Esophagus squamous epithelium (tissue), 5 donors: ENCODE data around the gene HERC3. TPM values are rescaled to one million over a fixed set of nuclear protein-coding genes. Genes with fewer than 3 reads are reported as not detected.

Experiments
- DNase-seq: peaks from one replicate; lab custom pipeline; 2025; lab: John Stamatoyannopoulos, UW
- H3K27ac ChIP-seq, 4 donors: fragments of 200-600 bp; sonication (generic); one replicate each; pipeline ENCODE4 v1.5.1; 2016 to 2019; ENCODE audit warnings: mild to moderate bottlenecking in 1 of 4
- H3K27me3 ChIP-seq, 4 donors: fragments of 200-600 bp; sonication (generic); 1 replicate in 3 of 4; 2 replicates in 1 of 4; pipeline versions ENCODE4 v1.5.1 to v1.6.0; 2017 to 2021; ENCODE audit warnings: antibody characterized with exemption in 1 of 4
- H3K36me3 ChIP-seq, 3 donors: fragments of 200-600 bp; sonication (generic); one replicate each; pipeline ENCODE4 v1.5.1; 2016 to 2019
- H3K4me1 ChIP-seq, 3 donors: fragments of 200-600 bp; sonication (generic); one replicate each; pipeline ENCODE4 v1.5.1; 2017 to 2019
- H3K4me3 ChIP-seq, 4 donors: fragments of 200-600 bp; sonication (generic); 1 replicate in 3 of 4; 2 replicates in 1 of 4; pipeline ENCODE4 v1.5.1; 2016 to 2019; ENCODE audit warnings: mild to moderate bottlenecking in 2 of 4, moderate library complexity in 1 of 4
- H3K9me3 ChIP-seq, 3 donors: fragments of 200-600 bp; sonication (generic); one replicate each; pipeline ENCODE4 v1.5.1; 2016 to 2019
- POLR2A ChIP-seq, 4 donors: fragments of 450-650 bp; IDR thresholded peaks; one replicate each; pipeline ENCODE4 v1.6.1; 2017; ENCODE audit warnings: antibody characterized with exemption in 4 of 4, mild to moderate bottlenecking in 4 of 4, moderate library complexity in 3 of 4
- WGBS, 2 donors: methylation state at CpG; one replicate each; pipeline ENCODE4 v1.1.5; 2018; 5-methylcytosine and 5-hydroxymethylcytosine counted together
- intact Hi-C: fragments of 100-400 bp; cut with DNase I; formaldehyde crosslinking; loops from one replicate; pipeline ENCODE4 v1.15.0; 2022
- total RNA-seq, 4 donors: library from RNA; depleted of rRNA; stranded (reverse); fragments of >200 nt; gene quantifications; one replicate each; pipeline ENCODE4 v1.1.0, GENCODE V29; 2016
- TF ChIP-seq, protein P1 (sequence below), 6 experiments: fragments of 450-650 bp in 4 of 6; fragments of 200-600 bp in 2 of 6; sonication (generic) in 2 of 6; IDR thresholded peaks; one replicate each; pipeline ENCODE4 v1.5.1; 2016 to 2019; ENCODE audit warnings: antibody characterized with exemption in 6 of 6, mild to moderate bottlenecking in 4 of 6, moderate library complexity in 4 of 6
- donor health status: DM: yes; HTN: yes; CAD: no.

The HERC3 gene
- total RNA-seq, 4 donors from 2014 or later, result 19.1 to 41.1 (median 30.8) TPM

DNA sequence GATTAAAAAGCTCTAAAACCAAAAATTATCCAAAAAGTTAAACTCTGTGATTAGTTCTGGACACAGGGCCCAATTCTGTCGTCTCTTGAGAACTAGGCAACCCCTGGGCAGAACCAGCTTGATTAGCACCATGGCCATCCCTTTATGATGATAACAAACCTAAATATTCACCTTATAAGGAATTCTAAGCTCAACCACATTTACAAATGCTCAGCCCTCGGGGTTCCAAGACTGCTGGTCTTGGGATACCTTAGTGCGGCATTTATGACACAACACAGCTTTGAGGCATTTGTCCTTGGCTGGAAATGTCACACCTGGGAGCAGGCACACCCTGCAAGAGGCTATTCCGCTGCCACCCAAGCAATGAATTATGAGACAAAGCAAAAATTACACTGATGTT, 132.9 kb downstream of the HERC3 start:
- Histone ChIP-seq H3K4me3 (no peak overlapping the region), H3K27me3 (no peaks in the 10 kb centered on the region), H3K36me3 (peaks cover 7 to 95% (median 16%) of the 10 kb centered on the region in 3 donors), H3K9me3 (no peaks in the 10 kb centered on the region), H3K27ac (no peak overlapping the region), H3K4me1 (peaks cover 0 to 41% (median 4%) of the 10 kb centered on the region in 3 donors)
- TF ChIP-seq, protein P1, sequence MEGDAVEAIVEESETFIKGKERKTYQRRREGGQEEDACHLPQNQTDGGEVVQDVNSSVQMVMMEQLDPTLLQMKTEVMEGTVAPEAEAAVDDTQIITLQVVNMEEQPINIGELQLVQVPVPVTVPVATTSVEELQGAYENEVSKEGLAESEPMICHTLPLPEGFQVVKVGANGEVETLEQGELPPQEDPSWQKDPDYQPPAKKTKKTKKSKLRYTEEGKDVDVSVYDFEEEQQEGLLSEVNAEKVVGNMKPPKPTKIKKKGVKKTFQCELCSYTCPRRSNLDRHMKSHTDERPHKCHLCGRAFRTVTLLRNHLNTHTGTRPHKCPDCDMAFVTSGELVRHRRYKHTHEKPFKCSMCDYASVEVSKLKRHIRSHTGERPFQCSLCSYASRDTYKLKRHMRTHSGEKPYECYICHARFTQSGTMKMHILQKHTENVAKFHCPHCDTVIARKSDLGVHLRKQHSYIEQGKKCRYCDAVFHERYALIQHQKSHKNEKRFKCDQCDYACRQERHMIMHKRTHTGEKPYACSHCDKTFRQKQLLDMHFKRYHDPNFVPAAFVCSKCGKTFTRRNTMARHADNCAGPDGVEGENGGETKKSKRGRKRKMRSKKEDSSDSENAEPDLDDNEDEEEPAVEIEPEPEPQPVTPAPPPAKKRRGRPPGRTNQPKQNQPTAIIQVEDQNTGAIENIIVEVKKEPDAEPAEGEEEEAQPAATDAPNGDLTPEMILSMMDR (IDR thresholded peaks at IDR 0.05), result no peak
- TF ChIP-seq POLR2A (IDR thresholded peaks at IDR 0.05), result no peak
- intact Hi-C loops, result no loop called here
- WGBS, 2 donors, result 84 to 94% methylated on average over 2 to 4 of the region's 4 CpGs
- no peak for DNase-seq

DNA sequence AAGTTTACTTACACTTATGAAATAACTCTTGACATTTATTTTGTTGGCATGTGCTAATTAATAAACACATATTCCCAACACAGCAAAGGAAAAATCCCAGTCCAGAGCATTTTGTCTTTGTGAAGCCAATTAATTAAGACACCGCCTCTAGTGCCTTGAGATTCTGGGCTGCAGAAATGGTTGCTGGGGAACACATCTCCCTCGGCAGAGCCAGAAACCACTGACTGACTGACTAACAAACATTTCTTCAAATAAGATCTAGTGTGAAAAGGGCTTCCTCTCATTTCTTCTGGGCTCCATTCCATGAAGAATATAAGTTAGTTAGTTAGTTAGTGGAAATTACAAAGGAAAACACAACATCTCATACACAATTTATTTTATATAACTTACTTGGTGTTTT, 133.7 kb downstream of the HERC3 start:
- Histone ChIP-seq H3K9me3 (no peaks in the 10 kb centered on the region), H3K27me3 (no peaks in the 10 kb centered on the region), H3K27ac (no peak overlapping the region), H3K4me1 (peaks cover 0 to 33% (median 4%) of the 10 kb centered on the region in 3 donors), H3K36me3 (peaks cover 7 to 95% (median 21%) of the 10 kb centered on the region in 3 donors), H3K4me3 (no peak overlapping the region)
- intact Hi-C loops, result no loop called here
- no peak for DNase-seq
- TF ChIP-seq, protein P1 (IDR thresholded peaks at IDR 0.05), result no peak
- TF ChIP-seq POLR2A (IDR thresholded peaks at IDR 0.05), result no peak
- 66 to 81% methylated on average over 2 of the region's 2 CpGs for WGBS, 2 donors

DNA sequence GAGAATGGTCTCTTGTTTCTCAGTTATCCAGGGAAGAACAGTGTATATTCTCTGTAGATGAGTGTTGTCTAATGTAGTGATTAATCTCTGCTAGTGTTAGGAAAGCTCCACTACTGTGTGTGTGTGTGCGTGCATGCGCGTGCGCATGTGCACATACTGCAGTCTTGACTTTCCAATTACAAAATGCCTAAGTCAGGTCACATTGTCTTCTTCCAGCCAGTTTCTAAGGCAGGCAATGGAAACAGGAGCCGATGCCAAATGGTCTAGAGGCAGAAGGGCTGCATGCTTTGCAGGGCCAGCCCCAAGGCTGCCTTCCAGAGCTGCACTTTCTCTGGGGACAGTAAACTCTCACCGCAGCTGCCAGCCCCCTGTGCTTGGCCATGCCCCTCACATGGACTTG, 135.9 kb downstream of the HERC3 start:
- no peak overlapping the region for H3K4me3 ChIP-seq
- H3K27ac ChIP-seq, result no peak overlapping the region
- no peaks in the 10 kb centered on the region for H3K9me3 ChIP-seq
- TF ChIP-seq, protein P1 (IDR thresholded peaks at IDR 0.05), result no peak
- TF ChIP-seq POLR2A (IDR thresholded peaks at IDR 0.05), result no peak
- intact Hi-C loops, result no loop called here
- H3K36me3 ChIP-seq, result peaks cover 7 to 83% (median 21%) of the 10 kb centered on the region in 3 donors
- no peaks in the 10 kb centered on the region for H3K27me3 ChIP-seq
- WGBS, 2 donors, result 91 to 92% methylated on average over 5 to 6 of the region's 6 CpGs
- peaks cover 0 to 17% (median 2%) of the 10 kb centered on the region in 3 donors for H3K4me1 ChIP-seq
- DNase-seq, result no peak

DNA sequence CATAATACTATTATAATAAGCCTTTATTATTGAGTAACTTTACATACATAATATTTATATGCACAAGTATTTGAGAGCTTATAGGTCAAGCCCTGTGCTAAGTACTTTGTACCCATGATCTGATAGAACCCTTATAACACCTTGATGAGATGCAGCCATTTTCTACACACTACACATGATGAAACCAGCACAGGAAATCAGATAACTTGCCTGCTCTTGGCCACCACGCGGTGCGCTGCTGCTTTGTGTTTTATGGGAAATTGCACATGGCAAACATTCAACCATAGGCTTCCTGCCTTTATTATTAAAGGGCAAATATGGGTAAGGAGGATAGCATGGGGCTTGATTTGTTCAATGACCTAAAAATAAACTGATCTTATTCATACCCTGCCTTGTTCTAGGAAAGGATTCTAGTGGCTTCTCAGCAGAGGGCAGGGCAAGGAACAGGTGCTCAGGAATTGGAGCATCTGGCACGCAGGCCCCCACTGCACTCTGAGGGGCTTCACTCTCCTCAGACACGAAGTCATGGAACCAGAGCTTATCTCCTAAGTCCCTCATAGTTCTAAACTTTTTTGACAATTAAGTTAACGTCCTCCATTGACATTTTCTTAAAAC, 137.0 kb downstream of the HERC3 start:
- no peak for DNase-seq
- Histone ChIP-seq H3K36me3 (peaks cover 7 to 73% (median 21%) of the 10 kb centered on the region in 3 donors), H3K4me1 (peaks cover 0 to 7% (median 0%) of the 10 kb centered on the region in 3 donors), H3K9me3 (no peaks in the 10 kb centered on the region), H3K27ac (no peak overlapping the region), H3K4me3 (no peak overlapping the region), H3K27me3 (no peaks in the 10 kb centered on the region)
- intact Hi-C loops, result no loop called here
- TF ChIP-seq POLR2A (IDR thresholded peaks at IDR 0.05), result no peak
- TF ChIP-seq, protein P1 (IDR thresholded peaks at IDR 0.05), result no peak
- WGBS, 2 donors, result 69 to 75% methylated on average over 6 of the region's 6 CpGs

DNA sequence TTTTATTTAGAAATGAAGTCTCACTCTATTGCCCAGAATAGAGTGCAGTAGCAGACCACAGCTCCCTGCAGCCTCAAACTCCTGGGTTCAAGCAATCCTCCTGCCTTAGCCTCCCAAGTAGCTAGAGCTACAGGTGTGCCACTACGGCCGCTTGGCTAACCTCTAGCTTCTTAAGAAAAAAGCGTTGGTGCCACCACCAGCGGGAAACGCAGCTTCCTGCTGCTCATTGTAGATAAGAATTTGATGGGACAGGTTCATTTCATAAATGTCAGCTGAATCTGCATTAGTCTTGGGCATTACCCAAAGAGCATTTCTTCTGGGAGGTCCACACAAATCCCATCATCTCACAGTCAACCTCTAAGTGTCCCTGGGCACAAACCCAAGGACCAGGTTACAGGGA, 138.5 kb downstream of the HERC3 start:
- no peak for DNase-seq

More for the DNA sequence above, 138.5 kb downstream of the HERC3 start:
- Histone ChIP-seq H3K9me3 (no peaks in the 10 kb centered on the region), H3K36me3 (peaks cover 7 to 62% (median 21%) of the 10 kb centered on the region in 3 donors), H3K4me1 (peaks cover 0 to 8% (median 0%) of the 10 kb centered on the region in 3 donors), H3K4me3 (no peak overlapping the region), H3K27ac (no peak overlapping the region), H3K27me3 (no peaks in the 10 kb centered on the region)
- intact Hi-C loops, result no loop called here
- 81 to 94% methylated on average over 4 to 5 of the region's 5 CpGs for WGBS, 2 donors
- TF ChIP-seq, protein P1 (IDR thresholded peaks at IDR 0.05), result no peak
- no peak for TF ChIP-seq POLR2A (IDR thresholded peaks at IDR 0.05)
